HK-2 (cell line): ENCODE measurements around the gene FAM20A.
"Not testable (repeated sequence)": the region's sequence is repeated elsewhere in the genome, so short reads cannot be mapped to it uniquely, and the experiment has no call there.

Source experiments
- DNase-seq: peaks from one replicate; pipeline ENCODE4 v3.0.0-alpha.2; 2018; ENCODE audit not compliant: unreplicated experiment

The FAM20A gene

DNA sequence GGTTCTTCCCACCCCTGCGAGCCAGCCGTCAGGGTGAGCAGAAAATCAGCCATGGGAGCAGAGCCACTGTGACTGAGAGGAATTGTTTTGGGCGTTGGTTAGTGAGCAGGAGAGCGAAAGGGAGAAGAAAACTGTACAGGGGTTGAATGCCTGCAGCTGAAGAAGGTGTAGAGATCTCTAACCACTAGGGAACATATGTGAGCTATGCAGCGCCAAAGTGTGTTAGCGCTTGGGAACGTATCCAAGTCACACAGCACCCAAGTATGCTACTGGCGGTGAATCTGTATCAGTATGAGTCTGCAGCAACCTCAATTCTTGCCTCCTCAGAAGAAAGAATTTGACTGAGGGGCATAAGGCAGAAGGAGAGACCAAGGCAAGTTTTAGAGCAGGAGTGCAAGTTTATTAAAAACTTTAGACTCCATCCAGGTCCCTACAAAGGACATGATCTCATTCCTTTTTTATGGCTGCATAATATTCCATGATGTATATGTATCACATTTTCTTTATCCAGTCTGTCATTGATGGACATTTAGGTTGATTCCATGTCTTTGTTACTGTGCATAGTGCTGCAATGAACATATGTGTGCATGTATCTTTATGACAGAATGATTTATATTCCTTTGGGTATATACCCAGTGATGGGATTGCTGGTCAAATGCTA, 108.6 kb downstream of the FAM20A start:
- DNase-seq: not testable (repeated sequence)

DNA sequence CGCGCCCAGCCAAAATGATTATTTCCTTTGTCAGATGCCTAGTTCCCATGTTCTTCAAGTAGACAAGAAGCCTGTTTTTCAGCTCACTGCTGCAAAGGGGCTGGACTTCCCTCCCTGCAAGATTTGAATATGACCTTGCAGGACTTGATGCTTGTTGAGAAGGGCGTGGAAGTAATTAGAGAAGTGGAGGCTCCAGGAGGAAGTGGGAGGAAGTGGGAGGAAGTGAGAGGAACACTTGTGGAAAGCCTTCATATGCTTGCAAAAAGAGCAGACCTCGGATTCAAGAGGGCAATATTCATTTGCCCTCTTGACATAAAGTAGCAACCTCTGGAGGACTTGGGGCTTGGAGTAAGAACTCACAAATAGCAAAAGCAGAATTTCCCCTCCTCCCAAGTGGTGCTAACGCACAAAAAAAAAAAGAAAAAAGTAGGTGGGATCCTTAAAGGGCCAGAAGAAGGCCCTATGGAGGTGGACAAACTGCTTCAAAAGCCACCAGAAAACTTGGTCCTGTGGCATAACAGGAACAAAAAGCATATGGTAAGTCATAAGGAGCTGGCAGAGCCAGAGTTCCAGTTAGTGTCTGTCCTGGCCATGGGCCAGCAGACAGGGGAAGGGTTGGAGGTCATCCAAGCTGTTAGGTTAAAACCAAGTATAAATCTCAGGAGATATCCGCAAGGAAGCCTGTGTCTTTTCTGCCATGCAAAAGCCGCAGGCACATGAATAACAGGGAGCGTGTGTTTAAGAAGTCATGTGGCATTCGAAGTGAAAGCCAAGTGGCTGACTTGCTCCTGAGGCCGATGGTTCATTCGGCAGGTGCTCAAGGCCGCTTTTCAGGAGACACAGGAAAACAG, 109.6 kb downstream of the FAM20A start:
- DNase-seq: no peak

DNA sequence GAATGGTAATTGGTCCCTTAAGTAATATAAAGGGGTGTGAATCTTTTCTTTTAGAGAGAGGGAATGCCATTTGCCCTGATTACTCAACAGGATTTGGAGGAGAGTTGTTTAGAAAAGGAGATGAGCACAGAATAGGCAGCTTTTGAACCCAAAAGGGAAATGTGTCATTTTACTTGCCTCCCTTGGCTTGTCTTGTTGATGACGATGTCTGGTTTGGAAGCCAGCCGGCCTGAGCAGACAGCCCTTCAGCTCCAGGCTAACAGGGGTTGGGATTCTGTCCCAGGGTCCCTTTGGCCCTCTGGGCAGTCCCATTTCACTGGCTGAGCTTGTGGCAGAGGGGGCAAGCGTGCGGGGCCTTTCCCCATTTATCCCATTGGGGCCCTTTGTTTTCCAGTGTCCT, 111.2 kb downstream of the FAM20A start:
- no peak for DNase-seq
